ENCODE measurements around the gene ERBB2. TPM values are rescaled to one million over a fixed set of nuclear protein-coding genes. Genes with fewer than 3 reads are reported as not detected.
A peak's percentile ranks its signal among the peaks of the same experiment; 100 is the strongest.

ERBB2 gene
- total and polyA plus RNA-seq, 2 of the 13 experiments (the other 11 are each of a cell fraction or from before 2014, with no cell fraction given), result 57.7 to 64.1 TPM

DNA sequence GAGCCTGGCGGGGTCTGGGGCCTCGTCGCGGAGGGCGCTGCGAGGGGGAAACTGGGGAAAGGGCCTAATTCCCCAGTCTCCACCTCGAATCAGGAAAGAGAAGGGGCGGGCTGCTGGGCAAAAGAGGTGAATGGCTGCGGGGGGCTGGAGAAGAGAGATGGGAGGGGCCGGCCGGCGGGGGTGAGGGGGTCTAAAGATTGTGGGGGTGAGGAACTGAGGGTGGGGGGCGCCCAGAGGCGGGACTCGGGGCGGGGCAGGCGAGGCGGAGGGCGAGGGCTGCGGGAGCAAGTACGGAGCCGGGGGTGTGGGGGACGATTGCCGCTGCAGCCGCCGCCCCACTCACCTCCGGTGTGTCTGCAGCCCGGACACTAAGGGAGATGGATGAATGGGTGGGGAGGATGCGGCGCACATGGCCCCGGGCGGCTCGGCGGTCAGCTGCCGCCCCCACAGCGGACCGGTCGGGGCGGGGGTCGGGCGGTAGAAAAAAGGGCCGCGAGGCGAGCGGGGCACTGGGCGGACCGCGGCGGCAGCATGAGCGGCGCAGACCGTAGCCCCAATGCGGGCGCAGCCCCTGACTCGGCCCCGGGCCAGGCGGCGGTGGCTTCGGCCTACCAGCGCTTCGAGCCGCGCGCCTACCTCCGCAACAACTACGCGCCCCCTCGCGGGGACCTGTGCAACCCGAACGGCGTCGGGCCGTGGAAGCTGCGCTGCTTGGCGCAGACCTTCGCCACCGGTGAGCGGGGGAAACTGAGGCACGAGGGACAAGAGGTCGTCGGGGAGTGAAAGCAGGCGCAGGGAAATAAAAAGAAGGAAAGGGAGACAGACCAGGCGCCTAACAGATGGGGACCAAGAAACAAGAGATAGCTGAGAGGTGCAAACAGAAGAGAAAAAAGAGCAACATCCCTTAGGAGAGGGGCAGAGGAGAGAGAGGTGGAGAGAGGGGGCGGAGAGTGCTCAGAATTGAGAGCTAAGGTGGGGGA is 31.6 kb upstream of the ERBB2 start, which contains the start of gene PNMT (continued):
- TF ChIP-seq ZNF136 (CRISPR knock-in tag; IDR thresholded peaks at IDR 0.05; ENCODE audit: low read depth) (peak; percentile 69; the same call in 1 of the 2 replicates), ZNF484 (CRISPR knock-in tag; IDR thresholded peaks at IDR 0.05; ENCODE audit: borderline replicate concordance, low read depth) (no peak), YY1 (IDR thresholded peaks at IDR 0.05; ENCODE audit: insufficient read depth, insufficient replicate concordance, low read depth, low read length) (peak; percentile 62), FOSL1 (CRISPR knock-in tag; IDR thresholded peaks at IDR 0.05; ENCODE audit: borderline replicate concordance) (no peak), ZNF567 (CRISPR knock-in tag; IDR thresholded peaks at IDR 0.05; ENCODE audit: borderline replicate concordance) (peak; percentile 66; the same call in 1 of the 2 replicates), ZNF337 (CRISPR knock-in tag; IDR thresholded peaks at IDR 0.05; ENCODE audit: borderline replicate concordance, low read depth) (peak; percentile 48; the same call in 1 of the 2 replicates), XBP1 (CRISPR knock-in tag; IDR thresholded peaks at IDR 0.05) (no peak), ZNF546 (CRISPR knock-in tag; conservative IDR thresholded peaks at IDR 0.05) (peak; percentile 83; the same call in 1 of the 2 replicates), ZNF354B (CRISPR knock-in tag; IDR thresholded peaks at IDR 0.05) (no peak), SCMH1 (CRISPR knock-in tag; IDR thresholded peaks at IDR 0.05; ENCODE audit: borderline replicate concordance) (no peak), KLF15 (CRISPR knock-in tag; IDR thresholded peaks at IDR 0.05; ENCODE audit: borderline replicate concordance) (no peak), GATA4 (IDR thresholded peaks at IDR 0.05; ENCODE audit: borderline replicate concordance, low read depth) (no peak), SETDB1 (CRISPR knock-in tag; IDR thresholded peaks at IDR 0.05; ENCODE audit: borderline replicate concordance) (no peak), CENPX (CRISPR knock-in tag; IDR thresholded peaks at IDR 0.05) (no peak), NKX3-1 (CRISPR knock-in tag; IDR thresholded peaks at IDR 0.05) (no peak)
- TF ChIP-seq, protein P1, sequence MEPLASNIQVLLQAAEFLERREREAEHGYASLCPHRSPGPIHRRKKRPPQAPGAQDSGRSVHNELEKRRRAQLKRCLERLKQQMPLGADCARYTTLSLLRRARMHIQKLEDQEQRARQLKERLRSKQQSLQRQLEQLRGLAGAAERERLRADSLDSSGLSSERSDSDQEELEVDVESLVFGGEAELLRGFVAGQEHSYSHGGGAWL (CRISPR knock-in tag; IDR thresholded peaks at IDR 0.05), result peak; percentile 94
- TF ChIP-seq, protein P2, sequence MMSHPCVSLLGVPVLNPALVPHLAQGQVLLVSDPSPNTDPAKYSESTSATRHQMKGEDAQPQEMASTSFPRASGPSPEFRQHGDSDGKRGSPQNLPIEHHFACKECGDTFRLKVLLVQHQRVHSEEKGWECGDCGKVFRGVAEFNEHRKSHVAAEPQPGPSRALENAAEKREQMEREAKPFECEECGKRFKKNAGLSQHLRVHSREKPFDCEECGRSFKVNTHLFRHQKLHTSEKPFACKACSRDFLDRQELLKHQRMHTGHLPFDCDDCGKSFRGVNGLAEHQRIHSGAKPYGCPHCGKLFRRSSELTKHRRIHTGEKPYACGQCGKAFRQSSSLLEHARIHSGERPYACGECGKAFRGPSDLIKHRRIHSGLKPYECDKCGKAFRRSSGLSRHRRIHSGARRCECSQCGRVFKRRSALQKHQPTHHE (CRISPR knock-in tag; IDR thresholded peaks at IDR 0.05; ENCODE audit: borderline replicate concordance), result no peak
- TF ChIP-seq, protein P3, sequence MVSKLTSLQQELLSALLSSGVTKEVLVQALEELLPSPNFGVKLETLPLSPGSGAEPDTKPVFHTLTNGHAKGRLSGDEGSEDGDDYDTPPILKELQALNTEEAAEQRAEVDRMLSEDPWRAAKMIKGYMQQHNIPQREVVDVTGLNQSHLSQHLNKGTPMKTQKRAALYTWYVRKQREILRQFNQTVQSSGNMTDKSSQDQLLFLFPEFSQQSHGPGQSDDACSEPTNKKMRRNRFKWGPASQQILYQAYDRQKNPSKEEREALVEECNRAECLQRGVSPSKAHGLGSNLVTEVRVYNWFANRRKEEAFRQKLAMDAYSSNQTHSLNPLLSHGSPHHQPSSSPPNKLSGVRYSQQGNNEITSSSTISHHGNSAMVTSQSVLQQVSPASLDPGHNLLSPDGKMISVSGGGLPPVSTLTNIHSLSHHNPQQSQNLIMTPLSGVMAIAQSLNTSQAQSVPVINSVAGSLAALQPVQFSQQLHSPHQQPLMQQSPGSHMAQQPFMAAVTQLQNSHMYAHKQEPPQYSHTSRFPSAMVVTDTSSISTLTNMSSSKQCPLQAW (CRISPR knock-in tag; IDR thresholded peaks at IDR 0.05), result peak; percentile 60; the same call in 1 of the 2 replicates
- TF ChIP-seq, protein P4, sequence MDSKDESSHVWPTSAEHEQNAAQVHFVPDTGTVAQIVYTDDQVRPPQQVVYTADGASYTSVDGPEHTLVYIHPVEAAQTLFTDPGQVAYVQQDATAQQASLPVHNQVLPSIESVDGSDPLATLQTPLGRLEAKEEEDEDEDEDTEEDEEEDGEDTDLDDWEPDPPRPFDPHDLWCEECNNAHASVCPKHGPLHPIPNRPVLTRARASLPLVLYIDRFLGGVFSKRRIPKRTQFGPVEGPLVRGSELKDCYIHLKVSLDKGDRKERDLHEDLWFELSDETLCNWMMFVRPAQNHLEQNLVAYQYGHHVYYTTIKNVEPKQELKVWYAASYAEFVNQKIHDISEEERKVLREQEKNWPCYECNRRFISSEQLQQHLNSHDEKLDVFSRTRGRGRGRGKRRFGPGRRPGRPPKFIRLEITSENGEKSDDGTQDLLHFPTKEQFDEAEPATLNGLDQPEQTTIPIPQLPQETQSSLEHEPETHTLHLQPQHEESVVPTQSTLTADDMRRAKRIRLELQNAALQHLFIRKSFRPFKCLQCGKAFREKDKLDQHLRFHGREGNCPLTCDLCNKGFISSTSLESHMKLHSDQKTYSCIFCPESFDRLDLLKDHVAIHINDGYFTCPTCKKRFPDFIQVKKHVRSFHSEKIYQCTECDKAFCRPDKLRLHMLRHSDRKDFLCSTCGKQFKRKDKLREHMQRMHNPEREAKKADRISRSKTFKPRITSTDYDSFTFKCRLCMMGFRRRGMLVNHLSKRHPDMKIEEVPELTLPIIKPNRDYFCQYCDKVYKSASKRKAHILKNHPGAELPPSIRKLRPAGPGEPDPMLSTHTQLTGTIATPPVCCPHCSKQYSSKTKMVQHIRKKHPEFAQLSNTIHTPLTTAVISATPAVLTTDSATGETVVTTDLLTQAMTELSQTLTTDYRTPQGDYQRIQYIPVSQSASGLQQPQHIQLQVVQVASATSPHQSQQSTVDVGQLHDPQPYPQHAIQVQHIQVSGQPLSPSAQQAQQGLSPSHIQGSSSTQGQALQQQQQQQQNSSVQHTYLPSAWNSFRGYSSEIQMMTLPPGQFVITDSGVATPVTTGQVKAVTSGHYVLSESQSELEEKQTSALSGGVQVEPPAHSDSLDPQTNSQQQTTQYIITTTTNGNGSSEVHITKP (CRISPR knock-in tag; IDR thresholded peaks at IDR 0.05; ENCODE audit: low read depth), result 0 out of 2 replicates have a peak, but pooled peaks have one; percentile 28
